WI38 (cell line): Measurements from ENCODE around the gene ARHGEF4.

Experiments
- H3K4me3 ChIP-seq: 2 replicates; pipeline ENCODE4 v1.5.1; 2011; ENCODE audit warnings: low read depth, mild to moderate bottlenecking, control low read depth, low read length
- TF ChIP-seq, protein P1 (sequence below): IDR thresholded peaks from 2 replicates; pipeline ENCODE4 v1.5.1; 2012; ENCODE audit warnings: low read depth, mild to moderate bottlenecking, control low read depth, low read length

The ARHGEF4 gene

DNA sequence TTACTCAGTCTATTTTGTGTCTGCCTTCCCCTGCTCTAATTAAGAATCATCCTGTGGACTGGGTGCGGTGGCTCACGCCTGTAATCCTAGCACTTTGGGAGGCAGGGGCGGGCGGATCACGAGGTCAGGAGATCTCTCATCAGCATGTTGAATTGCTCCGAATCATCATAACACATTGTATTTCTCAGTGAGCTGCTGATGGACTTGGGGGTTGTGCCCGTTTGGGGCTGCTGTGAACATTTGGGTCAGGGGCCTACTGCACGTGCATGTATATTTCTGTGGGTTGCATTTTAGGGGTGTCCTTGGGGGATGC lies 84.4 kb downstream of the ARHGEF4 start:
- TF ChIP-seq, protein P1, sequence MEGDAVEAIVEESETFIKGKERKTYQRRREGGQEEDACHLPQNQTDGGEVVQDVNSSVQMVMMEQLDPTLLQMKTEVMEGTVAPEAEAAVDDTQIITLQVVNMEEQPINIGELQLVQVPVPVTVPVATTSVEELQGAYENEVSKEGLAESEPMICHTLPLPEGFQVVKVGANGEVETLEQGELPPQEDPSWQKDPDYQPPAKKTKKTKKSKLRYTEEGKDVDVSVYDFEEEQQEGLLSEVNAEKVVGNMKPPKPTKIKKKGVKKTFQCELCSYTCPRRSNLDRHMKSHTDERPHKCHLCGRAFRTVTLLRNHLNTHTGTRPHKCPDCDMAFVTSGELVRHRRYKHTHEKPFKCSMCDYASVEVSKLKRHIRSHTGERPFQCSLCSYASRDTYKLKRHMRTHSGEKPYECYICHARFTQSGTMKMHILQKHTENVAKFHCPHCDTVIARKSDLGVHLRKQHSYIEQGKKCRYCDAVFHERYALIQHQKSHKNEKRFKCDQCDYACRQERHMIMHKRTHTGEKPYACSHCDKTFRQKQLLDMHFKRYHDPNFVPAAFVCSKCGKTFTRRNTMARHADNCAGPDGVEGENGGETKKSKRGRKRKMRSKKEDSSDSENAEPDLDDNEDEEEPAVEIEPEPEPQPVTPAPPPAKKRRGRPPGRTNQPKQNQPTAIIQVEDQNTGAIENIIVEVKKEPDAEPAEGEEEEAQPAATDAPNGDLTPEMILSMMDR, result no peak
- H3K4me3 ChIP-seq, result no peak overlapping the region

DNA sequence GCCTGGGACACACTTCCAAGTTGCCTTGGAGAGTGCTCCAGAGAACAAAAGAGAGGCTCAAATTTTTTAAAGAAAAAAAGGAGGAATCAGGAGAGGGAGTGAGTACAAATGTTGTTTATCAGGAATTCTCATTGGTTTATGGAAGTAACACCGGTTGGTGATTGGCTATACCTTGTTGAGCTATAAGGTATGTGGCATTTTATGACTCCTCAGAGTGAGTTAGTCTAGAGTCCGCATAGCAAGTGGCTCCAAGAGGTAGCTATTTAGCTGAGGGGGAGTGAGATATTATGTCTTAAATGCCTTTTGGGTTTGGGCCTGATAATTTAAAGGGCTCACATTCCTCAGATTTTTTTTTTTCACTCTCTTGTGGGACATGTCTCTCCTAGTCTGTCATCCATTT lies 85.7 kb downstream of the ARHGEF4 start:
- TF ChIP-seq, protein P1, result no peak
- H3K4me3 ChIP-seq, result no peak overlapping the region

GRCh38 chr2:130928385-130928784 lies 91.7 kb downstream of the ARHGEF4 start:
- TF ChIP-seq, protein P1, result no peak
- H3K4me3 ChIP-seq, result no peak overlapping the region

GRCh38 chr2:130930740-130931659 lies 94.3 kb downstream of the ARHGEF4 start:
- TF ChIP-seq, protein P1, result no peak
- H3K4me3 ChIP-seq, result no peak overlapping the region

DNA sequence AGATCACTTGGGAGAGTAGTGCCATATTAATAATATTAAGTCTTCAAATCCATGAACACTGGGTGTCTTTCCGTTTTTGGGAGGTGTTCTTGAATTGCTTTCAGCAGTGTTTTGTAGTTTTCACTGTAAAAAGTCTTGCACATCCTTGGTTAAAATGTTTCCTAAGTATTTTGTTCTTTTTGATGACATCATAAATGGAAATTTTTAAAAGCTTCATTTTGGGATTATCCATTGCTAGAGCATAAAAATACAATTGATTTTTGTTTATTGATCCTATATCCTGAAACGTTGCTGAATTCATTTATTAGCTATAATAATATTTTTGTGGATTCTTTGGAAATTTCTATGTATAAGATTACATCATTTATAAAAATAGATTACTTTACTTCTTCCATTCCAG lies 96.8 kb downstream of the ARHGEF4 start:
- no peak overlapping the region for H3K4me3 ChIP-seq
- TF ChIP-seq, protein P1, result no peak

- TF ChIP-seq, protein P1, result no peak
- no peak overlapping the region for H3K4me3 ChIP-seq
These were observed 99.7 kb downstream of the ARHGEF4 start for GRCh38 chr2:130936451-130936850.

- no peak overlapping the region for H3K4me3 ChIP-seq
- TF ChIP-seq, protein P1, result no peak
These were observed 111.3 kb downstream of the ARHGEF4 start for GRCh38 chr2:130947967-130948366.
